CD14-positive monocyte (primary cell): ENCODE measurements around the gene PI4K2A. TPM values are rescaled to one million over a fixed set of nuclear protein-coding genes. Genes with fewer than 3 reads are reported as not detected.

Experiments
- DNase-seq, 3 donors: peaks; one replicate each; pipeline ENCODE4 v3.0.0-alpha.2; 2011 to 2022
- H2AFZ ChIP-seq: 2 replicates; pipeline ENCODE4 v1.6.0; 2012; ENCODE audit warnings: mild to moderate bottlenecking, low read depth, low read length, inconsistent platforms; ENCODE audit not compliant: insufficient read depth, poor library complexity, severe bottlenecking
- H3K27ac ChIP-seq, 2 donors: 1 replicate in 1 of 2; 2 replicates in 1 of 2; pipeline ENCODE4 v1.5.1; 2012 to 2013; ENCODE audit warnings: low read length in 2 of 2, control low read depth in 1 of 2, inconsistent platforms in 1 of 2, low read depth in 1 of 2, mild to moderate bottlenecking in 1 of 2
- H3K27me3 ChIP-seq, 2 donors: one replicate each; pipeline versions ENCODE4 v1.6.0 to v1.6.1; 2011 to 2013; ENCODE audit warnings: low read length in 2 of 2; ENCODE audit not compliant: control insufficient read depth in 2 of 2, insufficient read depth in 2 of 2
- H3K36me3 ChIP-seq, 2 donors: replicated peaks in 1 of 2; 1 replicate in 1 of 2; 2 replicates in 1 of 2; pipeline versions ENCODE4 v1.5.1 to v1.6.1; 2012 to 2013; ENCODE audit warnings: low read length in 2 of 2, control low read depth in 1 of 2, inconsistent platforms in 1 of 2, mild to moderate bottlenecking in 1 of 2; ENCODE audit not compliant: insufficient read depth in 2 of 2, control insufficient read depth in 1 of 2
- H3K4me1 ChIP-seq, 2 donors: 1 replicate in 1 of 2; 2 replicates in 1 of 2; pipeline versions ENCODE4 v1.5.1 to v1.6.1; 2012 to 2013; ENCODE audit warnings: low read length in 2 of 2, control low read depth in 1 of 2, inconsistent platforms in 1 of 2, mild to moderate bottlenecking in 1 of 2, moderate library complexity in 1 of 2; ENCODE audit not compliant: insufficient read depth in 2 of 2, control insufficient read depth in 1 of 2
- H3K4me2 ChIP-seq: replicated peaks from 2 replicates; pipeline ENCODE3; 2012; ENCODE audit warnings: low read length, moderate library complexity, mild to moderate bottlenecking; ENCODE audit not compliant: poor library complexity, severe bottlenecking; ENCODE audit errors: extremely low read depth
- H3K4me3 ChIP-seq, 3 experiments: fragments of 200-600 bp in 1 of 3; sonication (generic) in 1 of 3; replicated peaks in 1 of 3; 1 replicate in 2 of 3; 2 replicates in 1 of 3; pipeline ENCODE4 v1.5.1; 2011 to 2013; ENCODE audit warnings: low read length in 3 of 3, mild to moderate bottlenecking in 3 of 3, control low read depth in 2 of 3, low read depth in 2 of 3, inconsistent platforms in 1 of 3, moderate library complexity in 1 of 3
- H3K79me2 ChIP-seq: 2 replicates; pipeline ENCODE4 v1.6.0; 2012; ENCODE audit warnings: mild to moderate bottlenecking, control low read depth, inconsistent platforms, low read length, moderate library complexity; ENCODE audit not compliant: insufficient read depth
- H3K9ac ChIP-seq: 2 replicates; pipeline ENCODE4 v1.6.0; 2017; ENCODE audit warnings: low read length, mild to moderate bottlenecking; ENCODE audit not compliant: insufficient read depth, poor library complexity, severe bottlenecking
- H3K9me3 ChIP-seq, 2 donors: replicated peaks in 1 of 2; 1 replicate in 1 of 2; 2 replicates in 1 of 2; pipeline versions ENCODE4 v1.5.1 to v1.6.1; 2012 to 2013; ENCODE audit warnings: low read length in 2 of 2, control low read depth in 1 of 2; ENCODE audit not compliant: control insufficient read depth in 1 of 2, insufficient read depth in 1 of 2
- H4K20me1 ChIP-seq: 2 replicates; pipeline ENCODE4 v1.6.0; 2012; ENCODE audit warnings: mild to moderate bottlenecking, low read length, control low read depth, moderate library complexity; ENCODE audit not compliant: insufficient read depth
- H3K27ac Mint-ChIP-seq, 7 donors: one replicate each; pipeline ENCODE4 v1.8.0; 2020; ENCODE audit warnings: mild to moderate bottlenecking in 7 of 7, mixed read lengths in 7 of 7, moderate library complexity in 6 of 7, inconsistent platforms in 2 of 7
- H3K27me3 Mint-ChIP-seq, 3 donors: one replicate each; pipeline ENCODE4 v1.8.0; 2021 to 2022; ENCODE audit warnings: low read depth in 3 of 3, mild to moderate bottlenecking in 3 of 3, mixed read lengths in 3 of 3, moderate library complexity in 3 of 3, inconsistent platforms in 1 of 3
- H3K36me3 Mint-ChIP-seq, 2 donors: one replicate each; pipeline ENCODE4 v1.8.0; 2020; ENCODE audit warnings: mixed read lengths in 2 of 2, inconsistent platforms in 1 of 2, mild to moderate bottlenecking in 1 of 2
- H3K4me1 Mint-ChIP-seq: one replicate; pipeline ENCODE4 v1.8.0; 2020; ENCODE audit warnings: mild to moderate bottlenecking, mixed read lengths
- H3K4me3 Mint-ChIP-seq, 2 donors: one replicate each; pipeline ENCODE4 v1.8.0; 2020; ENCODE audit warnings: mild to moderate bottlenecking in 2 of 2, mixed read lengths in 2 of 2, moderate library complexity in 1 of 2
- H3K9me3 Mint-ChIP-seq, 7 donors: one replicate each; pipeline ENCODE4 v1.8.0; 2020 to 2022; ENCODE audit warnings: mixed read lengths in 7 of 7, mild to moderate bottlenecking in 6 of 7, moderate library complexity in 6 of 7, inconsistent platforms in 2 of 7
- CTCF ChIP-seq: fragments of 200-600 bp; IDR thresholded peaks from one replicate; pipeline ENCODE4 v1.8.0; 2022; ENCODE audit warnings: antibody characterized with exemption, mild to moderate bottlenecking
- WGBS: methylation state at CpG from one replicate; pipeline ENCODE4 v1.1.5; 2013; ENCODE audit warnings: missing lambda C conversion rate; ENCODE audit not compliant: insufficient coverage; 5-methylcytosine and 5-hydroxymethylcytosine counted together
- intact Hi-C, 2 donors: fragments of 100-400 bp; cut with micrococcal nuclease; formaldehyde crosslinking; loops; one replicate each; pipeline versions ENCODE4 v1.15.0 to v1.15.1; 2023
- polyA plus RNA-seq, 3 donors: library from polyadenylated mRNA; depleted of rRNA in 1 of 3; unstranded in 2 of 3; stranded (reverse) in 1 of 3; fragments of 300-500 nt in 2 of 3; fragments of >200 nt in 1 of 3; fragmentation: Illumina TruSeq in 2 of 3; gene quantifications; 1 replicate in 2 of 3; 2 replicates in 1 of 3; pipeline ENCODE4 v1.2.3, GENCODE V29; 2012 to 2021

The PI4K2A gene
- polyA plus RNA-seq, 3 donors = 5.8 to 16.4 (median 6.7) TPM

- no peak overlapping the region for H3K9ac ChIP-seq
- no peak overlapping the region for H3K27ac ChIP-seq
- H4K20me1 ChIP-seq = peaks cover 33% of the 10 kb centered on the region
- intact Hi-C loops = no loop called here
- H3K4me3 ChIP-seq = no peak overlapping the region
- H3K36me3 Mint-ChIP-seq = peaks cover 29 to 32% of the 10 kb centered on the region in 2 donors
- H3K4me3 Mint-ChIP-seq = no peak overlapping the region
- peaks cover 0 to 28% of the 10 kb centered on the region in 2 donors for H3K36me3 ChIP-seq
- no peak for DNase-seq
- no peaks in the 10 kb centered on the region for H3K9me3 ChIP-seq
- WGBS = 100% methylated on average over 2 of the region's 2 CpGs
- TF ChIP-seq CTCF = no peak
- H3K27me3 Mint-ChIP-seq = peaks cover 0 to 1% (median 0%) of the 10 kb centered on the region in 3 donors
- peaks cover 0 to 1% (median 0%) of the 10 kb centered on the region in 7 donors for H3K9me3 Mint-ChIP-seq
- no peaks in the 10 kb centered on the region for H3K27me3 ChIP-seq
- peaks cover 45 to 50% of the 10 kb centered on the region in 2 donors for H3K4me1 ChIP-seq
- peaks cover 46% of the 10 kb centered on the region for H3K4me1 Mint-ChIP-seq
- H3K27ac Mint-ChIP-seq = no peak overlapping the region
- no peak overlapping the region for H2AFZ ChIP-seq
- H3K4me2 ChIP-seq = no peak overlapping the region
- H3K79me2 ChIP-seq = peaks cover 17% of the 10 kb centered on the region
Observed at GRCh38 chr10:97719602-97720001, 79.1 kb downstream of the PI4K2A start.

GRCh38 chr10:97721871-97722780 lies 81.7 kb downstream of the PI4K2A start:
- no peak overlapping the region for H3K4me3 Mint-ChIP-seq
- intact Hi-C loops = no loop called here

More at GRCh38 chr10:97721871-97722780, 81.7 kb downstream of the PI4K2A start:
- no peaks in the 10 kb centered on the region for H3K9me3 ChIP-seq
- Mint-ChIP-seq H3K27ac (peak overlapping the region in 3 of 7 donors; percentile 11 to 73 (median 57)), H3K9me3 (peaks cover 0 to 3% (median 0%) of the 10 kb centered on the region in 7 donors), H3K27me3 (no peaks in the 10 kb centered on the region), H3K4me1 (peaks cover 33% of the 10 kb centered on the region), H3K36me3 (peaks cover 22 to 24% of the 10 kb centered on the region in 2 donors)
- whole genome bisulfite sequencing = 100% methylated on average over 8 of the region's 12 CpGs
- H3K4me2 ChIP-seq = no peak overlapping the region
- no peak for DNase-seq
- no peaks in the 10 kb centered on the region for H3K79me2 ChIP-seq
- TF ChIP-seq CTCF = no peak
- H2AFZ ChIP-seq = no peak overlapping the region
- no peak overlapping the region for H3K4me3 ChIP-seq
- no peak overlapping the region for H3K9ac ChIP-seq
- H4K20me1 ChIP-seq = peaks cover 21% of the 10 kb centered on the region
- peaks cover 28 to 31% of the 10 kb centered on the region in 2 donors for H3K4me1 ChIP-seq
- no peaks in the 10 kb centered on the region for H3K27me3 ChIP-seq
- peaks cover 0 to 21% of the 10 kb centered on the region in 2 donors for H3K36me3 ChIP-seq
- H3K27ac ChIP-seq = no peak overlapping the region
